Measurements from ENCODE around the gene CUL1.
"Not testable (repeated sequence)": the region's sequence is repeated elsewhere in the genome, so short reads cannot be mapped to it uniquely, and the experiment has no call there.

Gene CUL1

DNA sequence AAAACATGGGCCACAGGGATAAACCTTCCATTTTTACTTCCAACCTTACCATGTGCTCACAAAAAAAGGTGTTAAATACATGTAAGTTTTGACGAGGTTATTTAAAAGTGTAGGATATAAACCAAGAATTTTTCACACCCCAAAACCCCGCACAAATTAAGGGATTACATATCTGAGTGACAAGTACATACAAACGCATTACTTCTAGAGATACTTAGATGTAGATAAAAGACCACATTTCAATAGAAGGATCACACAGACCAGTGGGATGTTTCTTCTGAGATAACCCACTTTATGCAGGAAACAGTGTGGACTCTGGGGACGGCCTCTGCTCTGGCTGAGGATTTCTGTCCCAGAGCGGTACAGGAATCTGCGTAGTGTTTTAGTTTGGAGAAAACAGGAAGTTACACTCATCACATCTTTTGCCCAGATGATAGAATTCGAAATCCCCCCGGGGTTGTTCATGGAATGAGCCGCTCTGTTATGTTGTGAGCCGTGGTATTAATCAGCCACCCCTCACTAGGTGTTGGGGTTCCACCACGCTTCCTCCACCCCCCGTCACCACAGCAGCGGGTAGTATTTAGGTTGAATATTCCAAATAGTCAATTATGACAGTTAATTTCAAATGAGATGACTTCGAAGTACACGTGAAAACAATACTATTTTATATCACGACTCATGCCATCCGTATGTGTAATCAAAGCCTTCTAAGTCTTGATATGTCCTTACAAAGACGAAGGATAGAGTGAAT lies 1.3 kb upstream of the CUL1 start:
- DNase-seq, result peak in 2 of 56 donors; percentile 4 to 11

DNA sequence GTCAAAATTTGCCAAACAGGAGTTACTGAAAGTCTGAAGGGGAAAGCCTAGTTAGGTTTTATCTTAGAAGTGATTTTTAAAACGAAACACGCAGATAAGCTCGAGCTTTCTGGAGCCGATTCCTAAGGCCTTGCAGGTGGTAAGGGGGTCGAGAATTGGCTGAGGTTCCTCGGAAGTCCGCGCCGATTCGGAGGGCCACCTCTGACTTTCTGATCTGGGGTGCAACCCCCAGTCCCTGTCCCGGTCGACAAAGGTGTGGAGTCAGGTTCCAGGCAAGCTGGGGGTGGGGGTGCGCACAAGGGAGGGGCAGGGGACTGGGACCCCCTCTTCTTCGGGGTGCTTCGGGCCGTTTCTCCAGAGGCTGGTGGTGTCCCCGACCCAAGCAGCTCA lies 701 bp upstream of the CUL1 start:
- peak in 17 of 56 donors; percentile 12 to 69 (median 47) for DNase-seq

DNA sequence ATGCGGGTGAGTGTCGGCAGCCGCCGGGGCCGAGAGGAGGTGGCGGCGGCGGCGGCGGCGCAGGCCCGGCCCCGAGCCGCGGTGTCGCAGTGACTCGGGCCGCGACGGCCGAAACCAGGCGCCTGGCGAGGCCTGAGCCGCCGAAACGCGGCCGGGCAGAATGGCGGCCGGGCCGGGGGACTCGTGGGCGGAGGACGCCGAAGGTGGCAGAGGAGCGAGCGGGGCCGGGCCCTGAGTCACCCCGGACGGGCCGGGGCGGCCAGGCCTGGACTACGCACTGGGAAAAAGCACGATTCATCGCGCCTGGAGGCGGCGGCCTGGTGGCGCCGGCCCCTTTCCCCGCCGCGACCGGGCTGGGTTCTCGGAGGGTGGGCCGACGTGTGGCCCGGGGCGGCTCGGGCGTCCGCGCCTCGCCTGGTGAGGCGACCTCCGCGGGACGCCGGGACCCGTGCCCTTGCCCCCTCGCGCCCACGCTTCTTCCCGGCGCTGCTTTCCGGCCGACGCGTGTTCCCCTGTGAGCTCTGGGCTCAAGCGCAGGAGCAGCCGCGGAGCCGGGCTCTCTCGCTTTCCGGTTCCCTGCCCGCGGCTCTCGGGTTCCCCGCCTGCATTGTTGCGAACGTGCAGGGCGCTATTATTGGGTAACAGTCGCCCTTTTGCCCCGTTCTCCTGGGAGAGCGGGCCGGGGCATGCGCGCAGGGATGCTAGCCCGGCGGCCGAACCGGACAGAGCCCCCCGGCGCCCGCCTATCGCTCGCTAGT lies 500 bp downstream of the CUL1 start:
- peak in 34 of 56 donors; percentile 15 to 78 (median 42) for DNase-seq

DNA sequence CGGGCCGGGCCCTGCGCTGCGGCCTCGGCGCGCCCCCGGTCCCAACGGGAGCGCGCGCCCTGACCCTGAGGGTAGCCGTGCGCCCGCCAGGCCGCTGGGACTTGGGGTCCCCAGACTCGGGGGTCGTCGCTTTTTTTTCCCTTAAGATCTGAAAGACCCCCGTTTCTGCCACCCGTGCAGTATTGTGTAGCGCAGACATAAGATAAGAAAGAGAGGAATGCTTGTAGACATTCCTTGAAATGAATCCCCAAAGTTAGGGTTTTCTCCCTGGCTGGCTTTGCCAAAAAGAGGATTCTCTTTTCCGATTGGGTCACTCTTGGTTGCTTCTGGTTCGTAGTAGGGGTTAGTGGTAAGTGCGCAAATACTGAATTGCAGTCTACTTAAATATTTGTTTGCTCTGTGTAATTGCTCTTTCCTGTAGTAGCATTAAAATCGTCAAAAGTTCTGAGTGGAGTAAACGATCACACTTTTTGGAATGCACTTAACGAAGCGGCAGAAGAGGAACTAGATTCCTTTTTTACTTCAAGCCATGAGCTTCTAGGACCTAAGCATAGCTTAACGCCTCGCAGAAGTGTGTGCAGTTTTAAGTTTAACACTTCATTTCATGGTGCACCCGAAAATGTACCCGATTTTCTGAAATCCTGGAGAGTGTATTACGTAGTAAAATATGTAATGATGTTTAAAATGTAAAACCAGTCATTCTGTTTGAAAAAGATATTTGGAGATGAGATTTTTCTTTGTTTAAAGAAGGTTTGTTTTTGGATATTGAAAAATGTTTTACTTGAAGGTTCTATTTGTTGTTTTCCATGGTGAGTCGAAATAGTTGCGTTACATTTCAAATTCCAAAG lies 1.3 kb downstream of the CUL1 start:
- DNase-seq, result peak in 2 of 56 donors; percentile 25 to 66

DNA sequence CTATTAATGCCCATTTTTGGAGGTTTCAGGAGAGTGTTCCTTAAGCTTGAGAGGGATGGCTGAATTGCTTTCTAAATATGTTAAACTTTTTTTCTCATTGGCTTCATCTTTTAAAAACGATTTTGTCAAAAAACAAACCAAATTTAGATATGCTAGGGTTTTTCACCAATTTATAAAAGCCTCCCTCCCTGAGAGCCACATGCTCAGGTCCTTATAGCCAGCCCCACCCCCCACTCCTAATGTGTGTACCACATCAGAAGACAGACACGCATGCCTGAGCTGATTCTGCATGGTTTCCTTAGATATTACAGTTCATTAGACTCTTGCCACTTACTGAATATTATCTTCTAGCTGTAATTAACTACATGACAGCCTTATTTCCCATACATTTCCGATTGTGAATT lies 2.0 kb downstream of the CUL1 start:
- peak in 1 of 56 donors; percentile 7 for DNase-seq

DNA sequence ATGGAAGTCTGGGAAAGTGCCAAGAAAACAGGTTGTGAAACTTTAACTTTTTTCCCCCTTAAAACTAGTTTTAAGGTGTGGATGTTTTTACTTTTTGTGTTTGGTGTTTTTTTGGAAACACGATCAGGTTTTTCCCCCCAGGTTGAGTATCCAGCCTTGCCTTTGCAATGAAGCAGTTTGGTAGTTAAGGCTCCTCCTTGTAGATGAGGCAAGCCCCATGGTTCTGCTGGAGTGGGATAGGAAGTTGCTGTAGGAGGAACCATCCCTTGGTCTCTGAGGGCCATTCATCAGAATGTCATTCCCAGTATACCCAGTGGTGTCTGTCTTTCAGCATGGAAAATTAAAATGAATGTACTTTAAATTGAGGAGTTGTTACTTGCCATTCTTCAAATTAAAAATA lies 2.7 kb downstream of the CUL1 start:
- no peak for DNase-seq

DNA sequence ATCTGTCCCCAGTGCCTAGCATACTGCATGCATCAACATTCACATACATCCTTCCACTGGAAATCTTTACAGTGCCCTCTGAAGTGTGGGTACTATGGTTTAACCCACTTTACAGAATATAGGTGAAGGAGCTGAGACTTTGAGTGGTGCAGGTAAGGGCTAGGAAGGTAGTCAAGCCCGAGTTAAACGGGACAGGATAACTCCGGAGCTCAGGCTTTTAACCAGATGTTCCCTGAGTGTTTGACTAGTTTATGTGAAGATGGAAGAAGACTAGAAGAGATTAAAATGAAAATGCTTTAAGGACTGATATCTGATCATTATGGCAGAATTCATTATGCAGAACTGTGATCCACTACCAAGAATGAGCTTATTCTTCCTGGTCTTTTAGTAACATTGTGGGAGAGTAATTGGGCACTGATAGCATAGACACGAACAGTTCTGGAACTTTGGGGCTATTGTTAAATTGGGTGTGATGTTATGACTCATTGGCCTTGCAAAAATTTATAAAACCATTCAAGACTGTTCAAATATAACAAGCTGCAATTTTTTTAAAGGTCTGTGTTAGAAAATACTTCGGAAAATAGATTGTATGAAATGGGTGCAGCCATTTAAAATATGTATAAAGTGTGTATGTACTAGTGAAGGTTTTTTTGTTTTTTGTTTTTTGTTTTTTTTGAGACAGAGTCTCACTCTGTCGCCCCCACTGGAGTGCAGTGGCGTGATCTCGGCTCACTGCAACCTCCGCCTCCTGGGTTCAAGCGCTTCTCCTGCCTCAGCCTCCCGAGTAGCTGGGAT lies 4.4 kb downstream of the CUL1 start:
- no peak for DNase-seq

DNA sequence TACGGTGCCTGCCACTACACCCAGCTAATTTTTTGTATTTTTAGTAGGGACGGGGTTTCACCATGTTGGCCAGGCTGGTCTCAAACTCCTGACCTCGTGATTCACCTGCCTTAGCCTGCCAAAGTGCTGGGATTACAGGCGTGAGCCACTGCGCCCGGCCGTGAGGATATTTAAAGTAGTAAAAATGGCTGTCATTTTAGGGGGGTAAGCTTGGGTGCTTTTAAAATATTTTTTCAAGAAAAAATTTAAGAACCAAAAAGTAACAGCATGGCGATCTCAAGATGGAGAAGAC lies 4.9 kb downstream of the CUL1 start:
- not testable (repeated sequence) for DNase-seq

DNA sequence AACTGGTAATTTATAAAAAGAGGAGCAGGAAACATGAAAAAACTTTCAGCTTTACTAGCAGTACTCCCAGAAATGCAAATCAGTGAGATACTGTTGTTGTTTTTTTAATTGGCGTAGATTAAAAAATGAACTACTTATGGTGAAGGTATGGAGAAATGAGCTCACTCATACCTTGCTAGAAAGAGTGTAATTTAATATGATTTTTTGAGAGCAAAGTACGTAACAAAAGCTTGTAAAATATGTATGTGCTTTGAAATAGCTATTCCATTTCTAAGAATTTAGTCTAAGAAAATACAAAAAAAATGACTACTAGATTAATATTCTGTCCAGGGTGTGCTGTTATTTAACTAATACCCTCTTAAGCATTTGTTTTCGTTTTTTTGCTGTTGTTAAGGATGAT lies 5.5 kb downstream of the CUL1 start:
- no peak for DNase-seq

DNA sequence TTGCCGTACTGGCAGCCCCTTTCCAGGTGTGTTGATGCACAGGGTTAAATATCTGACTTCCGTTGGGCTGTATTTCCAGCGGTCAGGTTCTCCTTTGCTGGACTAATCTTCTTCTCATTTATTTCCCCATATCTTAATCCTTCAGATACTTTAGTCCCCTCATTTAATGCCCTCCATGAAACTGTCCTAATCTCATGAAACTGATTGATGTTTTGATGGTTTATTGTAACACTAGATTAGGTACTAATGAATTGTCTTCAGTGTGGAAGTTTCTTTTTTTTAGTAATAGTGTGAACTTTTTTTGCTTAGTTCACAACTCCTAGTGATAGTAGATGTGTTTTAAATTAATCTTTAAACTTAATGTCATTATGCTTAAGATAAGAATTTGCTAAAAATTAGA lies 6.3 kb downstream of the CUL1 start:
- no peak for DNase-seq

DNA sequence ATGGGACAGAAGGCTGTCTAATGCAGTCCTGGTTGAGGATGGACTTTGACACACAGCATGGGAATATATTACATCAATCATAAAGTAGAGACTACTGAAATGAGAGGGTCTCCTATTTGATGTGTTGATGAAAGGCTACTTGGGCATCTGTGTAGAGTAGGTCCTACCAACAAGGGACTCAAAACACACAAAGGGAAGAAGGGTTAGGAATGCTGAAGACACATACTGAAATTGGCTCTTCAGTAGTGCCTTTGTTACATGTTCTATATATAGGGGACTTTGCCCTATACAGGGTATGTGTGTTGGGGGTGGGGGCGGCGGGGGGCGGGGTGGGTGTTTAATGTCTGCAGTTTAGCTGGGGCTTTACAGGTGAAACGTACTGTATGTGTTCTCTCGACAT lies 7.7 kb downstream of the CUL1 start:
- no peak for DNase-seq

DNA sequence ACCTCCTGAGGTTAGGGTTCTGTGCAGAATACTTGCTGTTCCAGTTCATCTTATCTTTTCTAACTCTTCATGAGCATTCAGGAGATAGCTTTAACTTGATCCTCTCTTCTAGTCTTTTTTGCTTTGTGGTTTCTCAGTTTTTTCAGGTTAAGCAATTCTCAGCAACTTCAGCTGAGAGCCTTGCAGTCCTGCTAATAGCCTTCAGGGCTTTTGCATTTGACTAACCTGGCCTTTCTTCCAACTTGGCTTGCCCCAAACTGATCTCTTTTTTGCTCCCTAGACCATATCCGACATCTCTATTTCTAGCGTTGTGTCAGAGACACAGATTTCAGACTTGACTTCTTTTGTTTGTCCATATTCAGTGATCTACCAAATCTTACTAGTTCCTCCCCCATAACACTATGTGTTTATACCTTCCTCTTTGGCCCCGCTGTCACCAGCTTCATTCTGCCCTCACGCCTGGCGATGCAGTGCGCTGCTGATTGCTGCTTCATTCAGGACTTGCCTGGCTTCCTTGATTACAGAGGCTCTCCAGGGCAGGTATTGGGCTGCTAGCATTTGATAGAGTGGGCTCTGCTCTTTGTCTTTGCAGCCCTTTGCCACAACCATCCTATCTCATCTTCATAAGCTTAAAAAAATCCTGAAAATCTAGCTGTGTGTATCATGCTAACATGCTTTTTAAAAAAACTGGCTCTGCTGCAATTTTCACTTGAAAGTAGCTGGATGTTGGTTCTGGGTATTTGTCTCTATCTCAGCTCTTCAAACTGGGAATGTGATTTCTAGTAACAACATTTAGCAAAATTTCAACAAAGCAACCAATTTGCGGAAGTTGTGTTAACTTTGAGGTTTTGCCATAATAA lies 9.6 kb downstream of the CUL1 start:
- no peak for DNase-seq

DNA sequence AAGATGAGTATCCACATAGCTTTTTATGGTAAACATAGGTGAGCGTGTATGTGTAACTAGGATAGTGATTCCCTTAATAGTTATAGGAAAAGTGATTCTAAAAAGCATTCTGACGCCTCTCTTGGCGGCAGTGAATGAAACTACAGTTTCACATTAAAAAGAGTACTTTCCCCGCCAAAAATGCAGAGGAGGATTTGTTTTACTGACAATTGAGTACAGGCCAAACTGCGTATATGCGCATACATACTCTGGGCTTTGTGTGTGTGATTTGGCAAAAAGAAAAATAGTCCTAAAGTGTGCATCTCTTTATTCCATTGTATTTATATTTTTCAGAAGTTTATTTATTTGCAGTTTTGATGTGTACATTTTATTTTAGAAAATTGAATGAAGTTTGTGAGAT lies 10.3 kb downstream of the CUL1 start:
- no peak for DNase-seq

DNA sequence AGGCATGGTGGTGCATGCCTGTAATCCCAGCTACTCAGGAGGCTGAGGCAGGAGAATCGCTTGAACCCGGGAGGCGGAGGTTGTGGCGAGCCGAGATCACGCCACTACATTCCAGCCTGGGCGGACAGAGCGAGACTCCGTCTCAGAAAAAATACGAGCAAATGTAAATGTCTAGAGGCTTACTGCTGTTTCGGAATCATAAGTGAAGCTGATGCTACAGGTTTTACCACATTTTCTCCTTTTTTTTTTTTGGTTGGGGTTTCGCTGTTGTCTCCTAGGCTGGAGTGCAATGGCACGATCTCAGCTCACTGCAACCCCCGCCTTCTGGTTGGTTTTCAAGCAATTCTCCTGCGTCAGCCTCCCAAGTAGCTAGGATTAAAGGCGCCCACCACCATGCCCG lies 11.7 kb downstream of the CUL1 start:
- DNase-seq, result not testable (repeated sequence)

DNA sequence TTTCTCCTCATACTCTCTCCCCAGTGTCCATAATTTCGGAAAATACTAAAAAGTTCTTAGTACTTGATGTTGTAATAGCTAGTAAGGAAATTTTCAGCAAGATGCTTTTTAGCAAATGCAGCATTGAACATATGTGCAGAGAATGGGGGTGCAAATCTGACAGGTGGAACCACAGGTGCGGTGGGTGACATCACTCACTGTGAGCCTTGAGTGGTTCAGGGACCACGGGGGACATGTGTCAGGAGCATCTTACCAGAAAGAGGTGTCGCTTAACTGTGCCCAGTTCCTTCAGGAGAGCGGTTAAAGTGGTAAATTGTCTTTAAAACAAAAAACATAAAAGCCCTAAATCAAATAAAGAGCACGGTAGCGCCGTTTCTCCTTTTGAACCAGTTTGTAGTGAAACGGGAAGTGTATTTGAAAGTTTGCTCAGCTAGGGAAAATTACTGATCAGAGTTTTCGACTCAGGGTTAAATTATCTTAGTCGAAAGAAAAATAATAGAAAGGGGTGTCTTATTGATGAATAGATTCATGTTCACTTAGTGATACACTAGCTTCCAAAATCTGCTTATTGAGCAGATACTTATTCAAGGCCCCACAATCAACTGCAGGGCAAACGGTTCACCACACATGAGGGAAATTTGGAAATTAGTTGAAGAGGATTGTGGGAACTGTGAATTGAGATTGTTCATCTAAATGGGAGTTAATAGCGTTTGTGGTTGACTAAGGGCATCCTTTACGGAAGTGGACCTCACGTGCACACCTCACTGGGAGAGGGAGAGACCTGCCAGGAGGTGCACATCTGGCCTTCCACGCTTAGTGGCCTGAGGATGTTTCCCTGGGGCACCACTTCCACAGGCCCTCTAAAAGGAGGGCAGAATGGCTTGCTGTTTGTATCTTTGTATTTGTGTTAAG lies 12.7 kb downstream of the CUL1 start:
- no peak for DNase-seq

DNA sequence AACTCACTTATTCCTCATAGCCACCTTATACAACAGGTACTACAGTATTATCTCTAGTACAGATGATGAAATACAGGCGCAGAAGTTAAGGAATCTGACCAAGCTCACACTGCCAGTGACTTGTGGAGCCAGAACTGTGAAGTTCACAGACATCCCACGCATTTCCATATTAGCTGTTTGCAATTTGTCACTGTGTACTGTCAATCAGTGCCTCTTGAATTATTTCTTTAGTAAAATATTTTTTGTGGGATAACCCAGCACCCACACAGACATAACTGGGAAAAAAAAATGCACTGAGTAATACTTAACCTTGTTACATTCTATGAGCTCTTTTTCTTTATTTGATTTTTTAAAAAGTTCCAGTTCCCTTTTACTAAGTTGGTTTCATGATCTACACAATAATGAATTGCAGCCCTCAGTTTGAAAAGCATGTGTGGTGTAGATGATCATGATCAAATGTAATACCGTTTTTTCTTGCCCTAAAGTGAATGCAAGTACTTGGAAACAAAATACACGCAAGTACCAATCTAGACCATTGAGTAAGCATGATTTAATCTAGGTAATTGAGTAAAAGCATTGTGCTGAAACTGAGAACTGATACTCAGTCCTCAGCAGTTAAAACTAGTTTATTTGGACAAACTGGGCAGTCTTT lies 14.1 kb downstream of the CUL1 start:
- DNase-seq, result peak in 1 of 56 donors; percentile 7

DNA sequence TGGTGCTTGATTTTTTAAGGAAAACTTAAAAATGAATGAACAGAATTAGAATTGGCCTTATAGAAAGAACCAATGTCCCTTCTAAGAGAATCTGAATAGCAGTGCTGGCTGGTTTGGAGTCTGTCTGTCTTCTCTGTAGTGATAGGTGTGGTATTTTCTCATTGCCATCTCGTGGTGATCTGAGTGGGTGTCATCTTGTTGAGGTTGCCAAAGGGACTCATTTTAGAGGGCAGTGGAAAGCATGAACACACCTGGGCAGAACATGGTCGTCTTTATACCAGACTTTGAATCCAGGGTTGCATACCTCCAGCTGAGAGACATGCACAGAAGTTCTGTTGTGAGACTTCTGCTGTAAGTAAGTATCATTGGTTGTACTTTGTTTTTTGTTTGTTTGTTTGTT lies 15.8 kb downstream of the CUL1 start:
- DNase-seq, result no peak

DNA sequence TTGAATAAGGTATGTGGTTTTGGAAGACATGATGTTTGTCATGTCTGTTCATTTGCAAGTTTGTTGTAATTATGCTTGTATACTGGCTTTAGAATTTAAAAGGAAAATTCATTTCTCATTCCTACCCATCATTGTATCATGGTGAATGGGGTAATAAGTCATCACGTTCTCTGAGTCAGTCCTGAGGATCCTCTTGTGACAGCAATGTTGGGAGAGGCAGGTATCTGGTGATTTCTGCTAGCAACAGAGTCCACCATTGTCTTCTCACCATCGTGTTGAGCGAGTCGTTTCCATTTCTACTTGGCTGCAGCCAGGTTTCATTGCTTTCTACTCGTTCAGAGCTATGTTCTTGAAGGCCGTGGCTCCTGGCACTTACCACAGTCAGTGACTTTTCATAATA lies 16.3 kb downstream of the CUL1 start:
- no peak for DNase-seq

All from nucleus accumbens (tissue), 56 donors.